Lung microvascular endothelial cell (primary cell): Measurements from ENCODE around the gene RITA1. TPM values are rescaled to one million over a fixed set of nuclear protein-coding genes. Genes with fewer than 3 reads are reported as not detected.

Experiments used
- total RNA-seq: library from RNA; depleted of rRNA; stranded (reverse); fragments of >200 nt; gene quantifications from 2 replicates; pipeline ENCODE4 v1.2.1, GENCODE V29; 2014

RITA1 gene
- total RNA-seq, 1 donor from 2014 or later: 15.9 TPM

Other genes with a start within 250 kb of the RITA1 start
- 1.8 and 5.4 TPM in 2 replicates for gene OAS3, start 247.2 kb upstream of the RITA1 start, total RNA-seq
- gene OAS2, start 207.2 kb upstream of the RITA1 start, total RNA-seq: 0.60 and 3.3 TPM in 2 replicates
- gene DTX1, start 129.0 kb upstream of the RITA1 start, total RNA-seq: 0.65 and 4.6 TPM in 2 replicates
- gene RASAL1, start 50.0 kb upstream of the RITA1 start, total RNA-seq: not detected in 2 replicates
- gene CFAP73, start 36.0 kb upstream of the RITA1 start, total RNA-seq: not detected in 2 replicates
- gene DDX54, start 243 bp upstream of the RITA1 start, total RNA-seq: 30.2 and 31.4 TPM in 2 replicates
- 3.8 and 4.6 TPM in 2 replicates for gene TPCN1, start 35.7 kb downstream of the RITA1 start, total RNA-seq
- gene SLC8B1, start 149.4 kb downstream of the RITA1 start, total RNA-seq: 11.3 and 17.9 TPM in 2 replicates
- gene PLBD2, start 172.9 kb downstream of the RITA1 start, total RNA-seq: 9.9 and 13.7 TPM in 2 replicates
- gene SDS, start 218.2 kb downstream of the RITA1 start, total RNA-seq: not detected in 2 replicates
- gene SDSL, start 236.7 kb downstream of the RITA1 start, total RNA-seq: 3.9 and 4.2 TPM in 2 replicates